Panc1 (cell line): Measurements from ENCODE around the gene TNFRSF18.

Experiments
- CTCF ChIP-seq: fragments of 450-650 bp; IDR thresholded peaks from 2 replicates; pipeline ENCODE4 v1.5.1; 2017; ENCODE audit warnings: mild to moderate bottlenecking
- POLR2AphosphoS5 ChIP-seq: IDR thresholded peaks from 2 replicates; pipeline ENCODE4 v1.6.1; 2012; ENCODE audit warnings: mild to moderate bottlenecking, low read depth, low read length, moderate library complexity
- REST ChIP-seq, 2 experiments: IDR thresholded peaks; 2 replicates each; pipeline ENCODE4 v1.6.1; 2011 to 2012; ENCODE audit warnings: low read depth in 2 of 2, control low read depth in 1 of 2, low read length in 1 of 2, mild to moderate bottlenecking in 1 of 2, moderate library complexity in 1 of 2; ENCODE audit not compliant: insufficient read depth in 1 of 2

DNA sequence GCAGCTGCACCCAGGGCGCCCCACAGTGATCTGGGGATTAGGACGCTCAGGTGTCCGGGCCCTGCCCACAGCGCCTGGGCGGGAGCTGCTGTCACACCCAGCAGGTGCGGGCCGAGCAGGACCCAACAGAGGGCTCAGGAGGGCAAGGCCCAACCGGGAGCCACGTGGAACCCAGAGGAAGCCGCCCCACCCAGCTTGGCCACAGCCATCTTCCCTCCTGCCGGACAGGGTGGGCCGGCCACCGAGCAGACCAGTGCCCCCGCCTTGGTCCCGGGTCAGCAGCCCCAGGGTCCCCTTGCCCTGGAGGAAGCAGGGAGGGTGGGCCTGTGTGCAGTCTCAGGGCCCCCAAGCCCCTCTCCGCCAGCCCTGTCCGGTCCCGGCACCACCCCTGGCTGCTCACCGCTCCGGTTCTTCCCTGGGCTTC is 39.0 kb downstream of the TNFRSF18 start:
- no peak for TF ChIP-seq CTCF
- no peak for TF ChIP-seq REST (IDR thresholded peaks at IDR 0.05; ENCODE audit: insufficient read depth in 1 of 2, low read depth in 2 of 2, low read length in 1 of 2)
- no peak for TF ChIP-seq POLR2AphosphoS5
